HEK293 (cell line): ENCODE data around the gene ASCC2.

Experiments
- CTCF ChIA-PET: fragments of 350-600 bp; formaldehyde crosslinking; extraction: SDS; loops from one replicate; lab custom pipeline; 2021; ENCODE audit warnings: antibody characterized with exemption; lab: Yijun Ruan, JAX
- POLR2A ChIA-PET: fragments of 300-600 bp; formaldehyde crosslinking; extraction: SDS; loops from one replicate; lab custom pipeline; 2020; ENCODE audit warnings: antibody characterized with exemption, inconsistent platforms; lab: Yijun Ruan, JAX
- H3K27ac ChIP-seq: fragments of 200-500 bp; sonication (Bioruptor generic); 2 replicates; pipeline ENCODE4 v1.5.1; 2014; ENCODE audit warnings: low read depth, low read length, control low read depth, inconsistent platforms; ENCODE audit errors: extremely low read depth
- H3K36me3 ChIP-seq, 2 experiments: fragments of 200-500 bp in 1 of 2; sonication (Bioruptor generic) in 1 of 2; 1 replicate in 1 of 2; 2 replicates in 1 of 2; pipeline ENCODE4 v1.5.1; 2014 to 2017; ENCODE audit warnings: inconsistent platforms in 2 of 2, low read length in 2 of 2; ENCODE audit not compliant: control insufficient read depth in 2 of 2, insufficient read depth in 1 of 2
- H3K4me1 ChIP-seq: fragments of 200-500 bp; sonication (Bioruptor generic); 2 replicates; pipeline ENCODE4 v1.5.1; 2014; ENCODE audit warnings: mild to moderate bottlenecking, low read length, inconsistent platforms; ENCODE audit not compliant: control insufficient read depth, insufficient read depth
- H3K4me3 ChIP-seq: 2 replicates; pipeline ENCODE4 v1.5.1; 2011; ENCODE audit warnings: low read depth, mild to moderate bottlenecking, control low read depth, low read length, moderate library complexity
- H3K9me3 ChIP-seq: fragments of 200-500 bp; sonication (Bioruptor generic); 2 replicates; pipeline ENCODE4 v1.5.1; 2014; ENCODE audit warnings: low read depth, low read length, inconsistent platforms; ENCODE audit not compliant: control insufficient read depth, insufficient read depth
- IKZF3 ChIP-seq: fragments of 450-650 bp; IDR thresholded peaks from 2 replicates; pipeline ENCODE4 v1.5.0; 2018; ENCODE audit warnings: missing biosample characterization, mild to moderate bottlenecking, missing genetic modification characterization, moderate library complexity
- SCRT1 ChIP-seq: fragments of 450-650 bp; formaldehyde crosslinking; IDR thresholded peaks from 2 replicates; pipeline ENCODE4 v1.5.1; 2016; ENCODE audit warnings: missing biosample characterization, missing genetic modification characterization, borderline replicate concordance
- TCF7L2 ChIP-seq: IDR thresholded peaks from 2 replicates; pipeline ENCODE4 v1.6.1; 2011; ENCODE audit warnings: low read depth, mild to moderate bottlenecking, inconsistent platforms, low read length, moderate library complexity, borderline replicate concordance
- TRIM28 ChIP-seq: IDR thresholded peaks from 2 replicates; pipeline ENCODE4 v1.6.1; 2011; ENCODE audit warnings: low read length, control low read depth, borderline replicate concordance
- ZBTB17 ChIP-seq: fragments of 450-650 bp; formaldehyde crosslinking; IDR thresholded peaks from 2 replicates; pipeline ENCODE4 v1.5.1; 2016; ENCODE audit warnings: missing biosample characterization, missing genetic modification characterization
- ZBTB26 ChIP-seq: fragments of 450-650 bp; formaldehyde crosslinking; optimal IDR thresholded peaks from 2 replicates; pipeline ENCODE3; 2016; ENCODE audit warnings: missing biosample characterization, mild to moderate bottlenecking, missing genetic modification characterization
- ZNF121 ChIP-seq: fragments of 450-650 bp; formaldehyde crosslinking; IDR thresholded peaks from 2 replicates; pipeline ENCODE4 v1.5.1; 2016; ENCODE audit warnings: missing biosample characterization, missing genetic modification characterization
- ZNF146 ChIP-seq: fragments of 450-650 bp; formaldehyde crosslinking; IDR thresholded peaks from 2 replicates; pipeline ENCODE4 v1.5.1; 2016; ENCODE audit warnings: missing biosample characterization, missing genetic modification characterization
- ZNF223 ChIP-seq: fragments of 450-650 bp; formaldehyde crosslinking; IDR thresholded peaks from 2 replicates; pipeline ENCODE4 v1.5.1; 2016; ENCODE audit warnings: missing biosample characterization, missing genetic modification characterization
- ZNF239 ChIP-seq: fragments of 450-650 bp; formaldehyde crosslinking; IDR thresholded peaks from 2 replicates; pipeline ENCODE4 v1.5.1; 2016; ENCODE audit warnings: missing biosample characterization, missing genetic modification characterization
- ZNF24 ChIP-seq: fragments of 450-650 bp; formaldehyde crosslinking; IDR thresholded peaks from 2 replicates; pipeline ENCODE4 v1.5.1; 2016; ENCODE audit warnings: missing biosample characterization, missing genetic modification characterization
- ZNF292 ChIP-seq: fragments of 450-650 bp; formaldehyde crosslinking; IDR thresholded peaks from 2 replicates; pipeline ENCODE4 v1.5.1; 2016; ENCODE audit warnings: low read depth, missing biosample characterization, missing genetic modification characterization, borderline replicate concordance
- ZNF473 ChIP-seq: fragments of 450-650 bp; formaldehyde crosslinking; IDR thresholded peaks from 2 replicates; pipeline ENCODE4 v1.5.1; 2017; ENCODE audit warnings: missing biosample characterization, missing genetic modification characterization
- ZNF560 ChIP-seq: fragments of 450-650 bp; formaldehyde crosslinking; IDR thresholded peaks from 2 replicates; pipeline ENCODE4 v1.5.1; 2017; ENCODE audit warnings: missing biosample characterization, missing genetic modification characterization, borderline replicate concordance
- ZNF654 ChIP-seq: fragments of 450-650 bp; formaldehyde crosslinking; IDR thresholded peaks from 2 replicates; pipeline ENCODE4 v1.5.1; 2016; ENCODE audit warnings: low read depth, missing biosample characterization, missing genetic modification characterization
- ZNF76 ChIP-seq: fragments of 450-650 bp; formaldehyde crosslinking; IDR thresholded peaks from 2 replicates; pipeline ENCODE4; 2016; ENCODE audit warnings: low read depth, missing biosample characterization, missing genetic modification characterization, borderline replicate concordance
- TF ChIP-seq, protein P1 (sequence below): fragments of 450-650 bp; formaldehyde crosslinking; IDR thresholded peaks from 2 replicates; pipeline ENCODE4 v1.5.1; 2016; ENCODE audit warnings: missing biosample characterization, missing genetic modification characterization, borderline replicate concordance
- TF ChIP-seq, protein P2 (sequence below): fragments of 450-650 bp; formaldehyde crosslinking; IDR thresholded peaks from 2 replicates; pipeline ENCODE4 v1.5.1; 2016; ENCODE audit warnings: missing biosample characterization, missing genetic modification characterization

The ASCC2 gene

DNA sequence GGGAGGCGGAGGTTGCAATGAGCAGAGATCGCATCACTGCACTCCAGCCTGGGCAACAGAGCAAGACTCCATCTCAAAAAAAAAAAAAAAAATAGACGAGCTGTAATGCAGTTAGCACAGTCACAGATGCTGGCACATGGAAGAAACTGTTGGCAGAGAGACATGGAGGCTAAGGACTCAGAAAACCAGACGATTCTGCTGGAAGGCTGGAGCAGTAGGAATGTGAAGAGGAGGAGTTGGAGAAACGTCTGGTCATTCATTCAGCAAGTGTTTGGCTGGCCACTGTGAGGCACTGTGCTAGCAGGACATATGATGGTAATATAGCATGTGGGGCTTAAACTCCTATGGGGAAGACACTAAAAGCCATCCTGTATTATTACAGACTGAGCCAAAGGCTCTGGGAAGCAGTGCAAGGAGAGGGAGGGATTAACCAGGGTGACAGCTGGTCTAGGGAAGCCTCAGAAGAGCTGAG is 65.9 kb downstream of the ASCC2 start:
- Histone ChIP-seq H3K36me3 (peaks cover 11 to 32% of the 10 kb centered on the region in 2 experiments), H3K9me3 (no peaks in the 10 kb centered on the region), H3K4me3 (no peak overlapping the region), H3K4me1 (no peaks in the 10 kb centered on the region), H3K27ac (no peak overlapping the region)
- TF ChIP-seq ZNF292 (no peak), ZNF239 (no peak), ZNF654 (tag by site-specific recombination) (peak; percentile 19; the same call in 1 of the 2 replicates), ZNF76 (tag by site-specific recombination) (no peak), TRIM28 (no peak), ZNF560 (tag by site-specific recombination) (no peak), IKZF3 (tag by site-specific recombination) (no peak), SCRT1 (tag by site-specific recombination) (no peak), TCF7L2 (no peak), ZNF146 (tag by site-specific recombination) (no peak), ZNF24 (tag by site-specific recombination) (peak; percentile 89), ZBTB26 (tag by site-specific recombination) (no peak), ZNF223 (tag by site-specific recombination) (no peak), ZBTB17 (tag by site-specific recombination) (0 out of 2 replicates have a peak, but pooled peaks have one; percentile 24), ZNF121 (tag by site-specific recombination) (peak; percentile 93), ZNF473 (tag by site-specific recombination) (no peak)
- TF ChIP-seq, protein P1, sequence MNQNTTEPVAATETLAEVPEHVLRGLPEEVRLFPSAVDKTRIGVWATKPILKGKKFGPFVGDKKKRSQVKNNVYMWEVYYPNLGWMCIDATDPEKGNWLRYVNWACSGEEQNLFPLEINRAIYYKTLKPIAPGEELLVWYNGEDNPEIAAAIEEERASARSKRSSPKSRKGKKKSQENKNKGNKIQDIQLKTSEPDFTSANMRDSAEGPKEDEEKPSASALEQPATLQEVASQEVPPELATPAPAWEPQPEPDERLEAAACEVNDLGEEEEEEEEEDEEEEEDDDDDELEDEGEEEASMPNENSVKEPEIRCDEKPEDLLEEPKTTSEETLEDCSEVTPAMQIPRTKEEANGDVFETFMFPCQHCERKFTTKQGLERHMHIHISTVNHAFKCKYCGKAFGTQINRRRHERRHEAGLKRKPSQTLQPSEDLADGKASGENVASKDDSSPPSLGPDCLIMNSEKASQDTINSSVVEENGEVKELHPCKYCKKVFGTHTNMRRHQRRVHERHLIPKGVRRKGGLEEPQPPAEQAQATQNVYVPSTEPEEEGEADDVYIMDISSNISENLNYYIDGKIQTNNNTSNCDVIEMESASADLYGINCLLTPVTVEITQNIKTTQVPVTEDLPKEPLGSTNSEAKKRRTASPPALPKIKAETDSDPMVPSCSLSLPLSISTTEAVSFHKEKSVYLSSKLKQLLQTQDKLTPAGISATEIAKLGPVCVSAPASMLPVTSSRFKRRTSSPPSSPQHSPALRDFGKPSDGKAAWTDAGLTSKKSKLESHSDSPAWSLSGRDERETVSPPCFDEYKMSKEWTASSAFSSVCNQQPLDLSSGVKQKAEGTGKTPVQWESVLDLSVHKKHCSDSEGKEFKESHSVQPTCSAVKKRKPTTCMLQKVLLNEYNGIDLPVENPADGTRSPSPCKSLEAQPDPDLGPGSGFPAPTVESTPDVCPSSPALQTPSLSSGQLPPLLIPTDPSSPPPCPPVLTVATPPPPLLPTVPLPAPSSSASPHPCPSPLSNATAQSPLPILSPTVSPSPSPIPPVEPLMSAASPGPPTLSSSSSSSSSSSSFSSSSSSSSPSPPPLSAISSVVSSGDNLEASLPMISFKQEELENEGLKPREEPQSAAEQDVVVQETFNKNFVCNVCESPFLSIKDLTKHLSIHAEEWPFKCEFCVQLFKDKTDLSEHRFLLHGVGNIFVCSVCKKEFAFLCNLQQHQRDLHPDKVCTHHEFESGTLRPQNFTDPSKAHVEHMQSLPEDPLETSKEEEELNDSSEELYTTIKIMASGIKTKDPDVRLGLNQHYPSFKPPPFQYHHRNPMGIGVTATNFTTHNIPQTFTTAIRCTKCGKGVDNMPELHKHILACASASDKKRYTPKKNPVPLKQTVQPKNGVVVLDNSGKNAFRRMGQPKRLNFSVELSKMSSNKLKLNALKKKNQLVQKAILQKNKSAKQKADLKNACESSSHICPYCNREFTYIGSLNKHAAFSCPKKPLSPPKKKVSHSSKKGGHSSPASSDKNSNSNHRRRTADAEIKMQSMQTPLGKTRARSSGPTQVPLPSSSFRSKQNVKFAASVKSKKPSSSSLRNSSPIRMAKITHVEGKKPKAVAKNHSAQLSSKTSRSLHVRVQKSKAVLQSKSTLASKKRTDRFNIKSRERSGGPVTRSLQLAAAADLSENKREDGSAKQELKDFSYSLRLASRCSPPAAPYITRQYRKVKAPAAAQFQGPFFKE (tag by site-specific recombination), result no peak
- TF ChIP-seq, protein P2, sequence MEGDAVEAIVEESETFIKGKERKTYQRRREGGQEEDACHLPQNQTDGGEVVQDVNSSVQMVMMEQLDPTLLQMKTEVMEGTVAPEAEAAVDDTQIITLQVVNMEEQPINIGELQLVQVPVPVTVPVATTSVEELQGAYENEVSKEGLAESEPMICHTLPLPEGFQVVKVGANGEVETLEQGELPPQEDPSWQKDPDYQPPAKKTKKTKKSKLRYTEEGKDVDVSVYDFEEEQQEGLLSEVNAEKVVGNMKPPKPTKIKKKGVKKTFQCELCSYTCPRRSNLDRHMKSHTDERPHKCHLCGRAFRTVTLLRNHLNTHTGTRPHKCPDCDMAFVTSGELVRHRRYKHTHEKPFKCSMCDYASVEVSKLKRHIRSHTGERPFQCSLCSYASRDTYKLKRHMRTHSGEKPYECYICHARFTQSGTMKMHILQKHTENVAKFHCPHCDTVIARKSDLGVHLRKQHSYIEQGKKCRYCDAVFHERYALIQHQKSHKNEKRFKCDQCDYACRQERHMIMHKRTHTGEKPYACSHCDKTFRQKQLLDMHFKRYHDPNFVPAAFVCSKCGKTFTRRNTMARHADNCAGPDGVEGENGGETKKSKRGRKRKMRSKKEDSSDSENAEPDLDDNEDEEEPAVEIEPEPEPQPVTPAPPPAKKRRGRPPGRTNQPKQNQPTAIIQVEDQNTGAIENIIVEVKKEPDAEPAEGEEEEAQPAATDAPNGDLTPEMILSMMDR, result 0 out of 2 replicates have a peak, but pooled peaks have one; percentile 39
- ChIA-PET CTCF (interaction anchor here (0.6 to 2.9 kb wide), 12 partner anchors 9 to 980 kb away, joined by 3 to 10 read pairs (median 4); no protein-coding TSS in a partner anchor), POLR2A (interaction anchor here (0.6 kb wide), 1 partner anchor 109 kb away, joined by 3 read pairs; no protein-coding TSS in a partner anchor)
